ENCODE measurements around the gene NOD2.

NOD2 gene

GRCh38 chr16:50718061-50718760 is 24.8 kb downstream of the NOD2 start:
- no peak for DNase-seq

GRCh38 chr16:50718761-50719400 is 25.5 kb downstream of the NOD2 start:
- no peak for DNase-seq

- DNase-seq = no peak
Observed at GRCh38 chr16:50719401-50720337, 26.3 kb downstream of the NOD2 start.

GRCh38 chr16:50721549-50722404 is 28.4 kb downstream of the NOD2 start:
- DNase-seq = no peak

- no peak for DNase-seq
Observed at GRCh38 chr16:50722405-50722737, 29.0 kb downstream of the NOD2 start.

- no peak for DNase-seq
Observed at GRCh38 chr16:50722960-50723359, 29.6 kb downstream of the NOD2 start.

GRCh38 chr16:50724306-50724705 is 30.9 kb downstream of the NOD2 start:
- DNase-seq = no peak

- DNase-seq = no peak
Observed at GRCh38 chr16:50731130-50731988, 38.0 kb downstream of the NOD2 start.

- no peak for DNase-seq
Observed at GRCh38 chr16:50731989-50732832, 38.8 kb downstream of the NOD2 start.

- DNase-seq = no peak
Observed at GRCh38 chr16:50733468-50733867, 40.1 kb downstream of the NOD2 start.

- no peak for DNase-seq
Observed at GRCh38 chr16:50735629-50736122, 42.3 kb downstream of the NOD2 start.

- no peak for DNase-seq
Observed at GRCh38 chr16:50736448-50736847, 43.0 kb downstream of the NOD2 start.

- no peak for DNase-seq
Observed at GRCh38 chr16:50737420-50737959, 44.1 kb downstream of the NOD2 start.

- DNase-seq = no peak
Observed at GRCh38 chr16:50739031-50739430, 45.6 kb downstream of the NOD2 start.

- no peak for DNase-seq
Observed at GRCh38 chr16:50740736-50741135, 47.3 kb downstream of the NOD2 start.

- DNase-seq = no peak
Observed at GRCh38 chr16:50741225-50741780, 47.9 kb downstream of the NOD2 start.

- DNase-seq = peak; percentile 95
Observed at GRCh38 chr16:50741781-50742575, 48.6 kb downstream of the NOD2 start, which contains the start of gene CYLD. Gene CYLD, plus strand, starts transcription at chr16:50742086. Its CDS starts 7,613 bp downstream, at chr16:50749699.

- DNase-seq = no peak
Observed at GRCh38 chr16:50742576-50743200, 49.3 kb downstream of the NOD2 start.

Measured in T1000 (cell line).